RPMI8226 (cell line): ENCODE data around the gene JAM2.
"Not testable (repeated sequence)": the region's sequence is repeated elsewhere in the genome, so short reads cannot be mapped to it uniquely, and the experiment has no call there.

Experiments used
- DNase-seq: peaks from one replicate; pipeline ENCODE4 v3.0.0-alpha.2; 2015

The JAM2 gene

GRCh38 chr21:25638660-25639550 is at the start of gene JAM2:
Gene JAM2, plus strand, starts transcription at chr21:25639258. Its CDS starts 564 bp downstream, at chr21:25639822.
- DNase-seq: peak; percentile 9

- no peak for DNase-seq
Measured at GRCh38 chr21:25589887-25590286, 49.2 kb upstream of the JAM2 start.

GRCh38 chr21:25607151-25608043 is 31.7 kb upstream of the JAM2 start, which contains the start of gene MRPL39:
Gene MRPL39, minus strand, starts transcription at chr21:25607481. Its CDS starts 6 bp downstream, at chr21:25607475.
- peak; percentile 94 for DNase-seq

GRCh38 chr21:25608044-25608737 is 30.9 kb upstream of the JAM2 start:
- peak; percentile 89 for DNase-seq

- no peak for DNase-seq
Measured at GRCh38 chr21:25614441-25614840, 24.6 kb upstream of the JAM2 start.

- DNase-seq: no peak
Measured at GRCh38 chr21:25615880-25616279, 23.2 kb upstream of the JAM2 start.

GRCh38 chr21:25619198-25619597 is 19.9 kb upstream of the JAM2 start:
- no peak for DNase-seq

- DNase-seq: no peak
Measured at GRCh38 chr21:25624511-25624910, 14.5 kb upstream of the JAM2 start.

- no peak for DNase-seq
Measured at GRCh38 chr21:25625036-25625435, 14.0 kb upstream of the JAM2 start.

GRCh38 chr21:25625776-25626555 is 13.1 kb upstream of the JAM2 start:
- DNase-seq: not testable (repeated sequence)

GRCh38 chr21:25626757-25627156 is 12.3 kb upstream of the JAM2 start:
- peak; percentile 6 for DNase-seq

- DNase-seq: no peak
Measured at GRCh38 chr21:25632296-25632695, 6.8 kb upstream of the JAM2 start.

GRCh38 chr21:25635310-25635709 is 3.7 kb upstream of the JAM2 start:
- no peak for DNase-seq

- no peak for DNase-seq
Measured at GRCh38 chr21:25636727-25637126, 2.3 kb upstream of the JAM2 start.

GRCh38 chr21:25637851-25638659 is 1.0 kb upstream of the JAM2 start:
- no peak for DNase-seq

GRCh38 chr21:25639551-25640201 is 618 bp downstream of the JAM2 start:
- DNase-seq: no peak

GRCh38 chr21:25640202-25640942 is 1.3 kb downstream of the JAM2 start:
- DNase-seq: no peak

- no peak for DNase-seq
Measured at GRCh38 chr21:25640943-25641292, 1.9 kb downstream of the JAM2 start.

GRCh38 chr21:25643486-25643885 is 4.4 kb downstream of the JAM2 start:
- DNase-seq: no peak

- no peak for DNase-seq
Measured at GRCh38 chr21:25646474-25646873, 7.4 kb downstream of the JAM2 start.
